Stomach (tissue), 9 donors: ENCODE measurements around the gene MAGI1. TPM values are rescaled to one million over a fixed set of nuclear protein-coding genes. Genes with fewer than 3 reads are reported as not detected.
A peak's percentile ranks its signal among the peaks of the same experiment; 100 is the strongest.

ENCODE experiments used
- DNase-seq, 2 donors: peaks; one replicate each; pipeline versions ENCODE4 v3.0.0 to v3.0.0-alpha.2; 2013 to 2019
- H3K27ac ChIP-seq, 5 donors: fragments of 200-600 bp in 4 of 5; sonication (generic) in 4 of 5; one replicate each; pipeline ENCODE4 v1.5.1; 2013 to 2019; ENCODE audit warnings: mild to moderate bottlenecking in 1 of 5, moderate library complexity in 1 of 5
- H3K27me3 ChIP-seq, 3 donors: fragments of 200-600 bp; sonication (generic); one replicate each; pipeline ENCODE4 v1.5.1; 2017 to 2019; ENCODE audit warnings: mixed run types in 1 of 3
- H3K36me3 ChIP-seq, 4 donors: fragments of 200-600 bp; sonication (generic); 1 replicate in 3 of 4; 2 replicates in 1 of 4; pipeline ENCODE4 v1.5.1; 2016 to 2019
- H3K4me1 ChIP-seq, 4 donors: fragments of 200-600 bp; sonication (generic); one replicate each; pipeline ENCODE4 v1.5.1; 2016 to 2019
- H3K4me3 ChIP-seq, 4 donors: fragments of 200-600 bp; sonication (generic) in 3 of 4; one replicate each; pipeline ENCODE4 v1.5.1; 2016 to 2019; ENCODE audit warnings: mild to moderate bottlenecking in 1 of 4
- H3K9me3 ChIP-seq, 4 donors: fragments of 200-600 bp; sonication (generic); one replicate each; pipeline ENCODE4 v1.5.1; 2016 to 2019
- CTCF ChIP-seq, 7 experiments: fragments of 450-650 bp in 4 of 7; fragments of 200-600 bp in 3 of 7; sonication (generic) in 3 of 7; IDR thresholded peaks; one replicate each; pipeline ENCODE4 v1.5.1; 2016 to 2019; ENCODE audit warnings: antibody characterized with exemption in 7 of 7, control low read depth in 2 of 7, mild to moderate bottlenecking in 1 of 7
- EP300 ChIP-seq: sonication (generic); formaldehyde crosslinking; IDR thresholded peaks from one replicate; pipeline ENCODE4 v1.6.1; 2017; ENCODE audit warnings: antibody characterized with exemption
- POLR2A ChIP-seq, 4 donors: fragments of 450-650 bp; IDR thresholded peaks; one replicate each; pipeline ENCODE4 v1.6.1; 2016; ENCODE audit warnings: antibody characterized with exemption in 4 of 4, control low read depth in 2 of 4, mild to moderate bottlenecking in 1 of 4, moderate library complexity in 1 of 4
- POLR2AphosphoS5 ChIP-seq, 3 donors: sonication (generic); formaldehyde crosslinking; IDR thresholded peaks; one replicate each; pipeline ENCODE4 v1.6.1; 2016; ENCODE audit warnings: antibody characterized with exemption in 3 of 3
- WGBS, 5 donors: extraction: QIAGEN DNeasy Blood & Tissue Kit in 3 of 5; methylation state at CpG; one replicate each; pipeline versions ENCODE4 v1.1.5 to v1.1.7; 2013 to 2018; 5-methylcytosine and 5-hydroxymethylcytosine counted together
- intact Hi-C: fragments of 100-400 bp; cut with DNase I; formaldehyde crosslinking; loops from one replicate; pipeline ENCODE4 v1.15.1; 2023; ENCODE audit warnings: low total_unique reads
- polyA plus RNA-seq, 3 donors: library from polyadenylated mRNA; stranded (reverse); fragments of 200-250 nt; gene quantifications; one replicate each; pipeline ENCODE4 v1.2.3, GENCODE V29; 2013
- total RNA-seq, 5 donors: library from RNA; depleted of rRNA; stranded (reverse); fragments of >200 nt; gene quantifications; one replicate each; pipeline versions ENCODE4 v1.1.0 to v1.2.3, GENCODE V29; 2014 to 2016
- donor health status: healthy with polysubstance abuse.
- donor health status: Bipolar disorder and iron deficiency.
- donor health status: healthy.

MAGI1 gene
- total and polyA plus RNA-seq, 8 donors, result 5.7 to 237 (median 84.8) TPM

- no peak overlapping the region for H3K4me3 ChIP-seq
- WGBS, 5 donors, result 66 to 74% (median 74%) methylated on average over 8 of the region's 8 CpGs
- no peaks in the 10 kb centered on the region for H3K36me3 ChIP-seq
- intact Hi-C loops, result loop anchor here (5.0 kb wide), 1 partner anchor 339 kb away; no protein-coding TSS in a partner anchor
- TF ChIP-seq EP300 (no peak), POLR2A (IDR thresholded peaks at IDR 0.05) (no peak), CTCF (IDR thresholded peaks at IDR 0.05) (no peak), POLR2AphosphoS5 (IDR thresholded peaks at IDR 0.05) (no peak)
- DNase-seq, result no peak
- no peaks in the 10 kb centered on the region for H3K9me3 ChIP-seq
- H3K27me3 ChIP-seq, result no peaks in the 10 kb centered on the region
- H3K4me1 ChIP-seq, result peaks cover 0 to 8% (median 3%) of the 10 kb centered on the region in 4 donors
- H3K27ac ChIP-seq, result no peak overlapping the region
Measured at GRCh38 chr3:65793495-65794200, 245.1 kb downstream of the MAGI1 start.

GRCh38 chr3:65788461-65788860, 250.3 kb downstream of the MAGI1 start:
- H3K9me3 ChIP-seq, result no peaks in the 10 kb centered on the region
- no peaks in the 10 kb centered on the region for H3K36me3 ChIP-seq
- no peaks in the 10 kb centered on the region for H3K27me3 ChIP-seq
- no peak for TF ChIP-seq POLR2AphosphoS5 (IDR thresholded peaks at IDR 0.05)
- no peak for TF ChIP-seq CTCF (IDR thresholded peaks at IDR 0.05)
- no peak for TF ChIP-seq POLR2A (IDR thresholded peaks at IDR 0.05)
- no peak for TF ChIP-seq EP300
- intact Hi-C loops, result no loop called here
- DNase-seq, result no peak
- WGBS, 5 donors, result 56 to 74% (median 68%) methylated on average over 2 of the region's 2 CpGs
- peaks cover 0 to 25% (median 12%) of the 10 kb centered on the region in 4 donors for H3K4me1 ChIP-seq
- no peak overlapping the region for H3K4me3 ChIP-seq
- no peak overlapping the region for H3K27ac ChIP-seq

- 72 to 90% (median 81%) methylated on average over 2 of the region's 2 CpGs for WGBS, 5 donors
- Histone ChIP-seq H3K36me3 (no peaks in the 10 kb centered on the region), H3K9me3 (no peaks in the 10 kb centered on the region), H3K4me3 (no peak overlapping the region), H3K27me3 (no peaks in the 10 kb centered on the region), H3K27ac (no peak overlapping the region), H3K4me1 (peaks cover 0 to 25% (median 11%) of the 10 kb centered on the region in 4 donors)
- DNase-seq, result no peak
- intact Hi-C loops, result no loop called here
- TF ChIP-seq POLR2AphosphoS5 (IDR thresholded peaks at IDR 0.05) (no peak), CTCF (IDR thresholded peaks at IDR 0.05) (no peak), EP300 (no peak), POLR2A (IDR thresholded peaks at IDR 0.05) (no peak)
Measured at GRCh38 chr3:65787827-65788226, 250.9 kb downstream of the MAGI1 start.

- DNase-seq, result no peak
- 24 to 54% (median 36%) methylated on average over 5 of the region's 5 CpGs for WGBS, 5 donors
- Histone ChIP-seq H3K27me3 (no peaks in the 10 kb centered on the region), H3K4me1 (peaks cover 0 to 25% (median 11%) of the 10 kb centered on the region in 4 donors), H3K4me3 (no peak overlapping the region), H3K9me3 (no peaks in the 10 kb centered on the region), H3K36me3 (no peaks in the 10 kb centered on the region), H3K27ac (peak overlapping the region in 1 of 5 donors; percentile 7)
- intact Hi-C loops, result no loop called here
- no peak for TF ChIP-seq POLR2AphosphoS5 (IDR thresholded peaks at IDR 0.05)
- no peak for TF ChIP-seq CTCF (IDR thresholded peaks at IDR 0.05)
- no peak for TF ChIP-seq EP300
- no peak for TF ChIP-seq POLR2A (IDR thresholded peaks at IDR 0.05)
Measured at GRCh38 chr3:65787340-65787739, 251.4 kb downstream of the MAGI1 start.
